A549 (cell line): ENCODE measurements around the gene PTGR2. TPM values are rescaled to one million over a fixed set of nuclear protein-coding genes. Genes with fewer than 3 reads are reported as not detected.

Source experiments
- ATAC-seq, 2 experiments: fragments of 200-7000 bp in 1 of 2; fragments of >200 bp in 1 of 2; cut with Nextera tagmentation in 1 of 2; cut with Tn5 transposase in 1 of 2; 3 replicates each; pipeline versions ENCODE4 v1.8.0 to v1.9.1; 2018 to 2020; ENCODE audit warnings: mild to moderate bottlenecking in 1 of 2, moderate library complexity in 1 of 2
- CTCF ChIA-PET: fragments of 300-600 bp; sonication (Branson Sonifier 250); formaldehyde crosslinking; extraction: SDS; loops from one replicate; lab custom pipeline; 2021; ENCODE audit warnings: antibody characterized with exemption, inconsistent platforms; lab: Yijun Ruan, JAX
- POLR2A ChIA-PET: fragments of 350-600 bp; formaldehyde crosslinking; extraction: SDS; loops from one replicate; lab custom pipeline; 2021; ENCODE audit warnings: antibody characterized with exemption, inconsistent platforms; lab: Yijun Ruan, JAX
- DNase-seq, 2 experiments: peaks; one replicate each; pipeline versions ENCODE4 v3.0.0 to v3.0.0-alpha.2; 2011 to 2016; ENCODE audit warnings: low read depth in 1 of 2, low spot score in 1 of 2
- FAIRE-seq: peaks from 2 replicates; lab custom pipeline; 2011; peaks lifted over from hg19 to GRCh38; lab: Jason Lieb, UNC
- H3K27ac ChIP-seq, 2 experiments: fragments of >200 bp; sonication (Bioruptor Twin); formaldehyde crosslinking; 3 replicates each; pipeline ENCODE4 v1.5.1; 2016 to 2017
- H3K4me1 ChIP-seq: fragments of >200 bp; sonication (Bioruptor Twin); formaldehyde crosslinking; 3 replicates; pipeline ENCODE4 v1.6.1; 2016
- H3K4me2 ChIP-seq: fragments of >200 bp; sonication (Bioruptor Twin); formaldehyde crosslinking; 3 replicates; pipeline ENCODE4 v1.6.1; 2016
- H3K4me3 ChIP-seq: fragments of >200 bp; sonication (Bioruptor Twin); formaldehyde crosslinking; 3 replicates; pipeline ENCODE4 v1.5.1; 2016
- H3K9me3 ChIP-seq: fragments of >200 bp; sonication (Bioruptor Twin); formaldehyde crosslinking; 3 replicates; pipeline ENCODE4 v1.6.1; 2016
- BHLHE40 ChIP-seq: IDR thresholded peaks from 2 replicates; pipeline ENCODE4 v1.6.1; 2012; ENCODE audit warnings: low read depth, low read length, inconsistent platforms
- CHD2 ChIP-seq: fragments of 150-350 bp; IDR thresholded peaks from 2 replicates; pipeline ENCODE4 v1.6.1; 2014; ENCODE audit warnings: low read length; ENCODE audit not compliant: partially characterized antibody
- CHD4 ChIP-seq: fragments of 200-600 bp; sonication (generic); IDR thresholded peaks from 2 replicates; pipeline ENCODE4 v1.6.1; 2016; ENCODE audit warnings: antibody characterized with exemption, mild to moderate bottlenecking, borderline replicate concordance
- E2F6 ChIP-seq: IDR thresholded peaks from 2 replicates; pipeline ENCODE4 v1.6.1; 2012; ENCODE audit warnings: low read depth, borderline replicate concordance
- EHF ChIP-seq: fragments of 250-450 bp; sonication (Bioruptor Pico); IDR thresholded peaks from 2 replicates; pipeline ENCODE4 v1.5.0; 2020; ENCODE audit warnings: mild to moderate bottlenecking
- EHMT2 ChIP-seq: fragments of 200-600 bp; sonication (generic); IDR thresholded peaks from 2 replicates; pipeline ENCODE4 v1.6.1; 2016; ENCODE audit warnings: antibody characterized with exemption, low read depth, mild to moderate bottlenecking, moderate library complexity
- ELK1 ChIP-seq: fragments of 150-350 bp; IDR thresholded peaks from 2 replicates; pipeline ENCODE4 v1.6.1; 2014; ENCODE audit warnings: low read depth, mild to moderate bottlenecking, low read length
- EP300 ChIP-seq, 2 experiments: fragments of >200 bp; sonication (Bioruptor Twin); formaldehyde crosslinking; IDR thresholded peaks; 2 replicates in 1 of 2; 3 replicates in 1 of 2; pipeline ENCODE4 v1.6.1; 2016 to 2017
- FOSB ChIP-seq: fragments of 250-450 bp; sonication (Bioruptor Pico); IDR thresholded peaks from 2 replicates; pipeline ENCODE4 v1.5.0; 2020; ENCODE audit warnings: mild to moderate bottlenecking, moderate library complexity
- GATA3 ChIP-seq: IDR thresholded peaks from 2 replicates; pipeline ENCODE4 v1.6.1; 2012; ENCODE audit warnings: borderline replicate concordance
- HDAC2 ChIP-seq: fragments of 200-600 bp; sonication (generic); IDR thresholded peaks from 2 replicates; pipeline ENCODE4 v1.6.1; 2016
- HEYL ChIP-seq: fragments of 250-450 bp; sonication (Bioruptor Pico); IDR thresholded peaks from 2 replicates; pipeline ENCODE4 v1.8.0; 2021; ENCODE audit warnings: mild to moderate bottlenecking, moderate library complexity
- KDM1A ChIP-seq: fragments of 200-600 bp; sonication (generic); IDR thresholded peaks from 2 replicates; pipeline ENCODE4 v1.6.1; 2016; ENCODE audit warnings: low read depth, mild to moderate bottlenecking
- KDM5A ChIP-seq: fragments of 200-600 bp; sonication (generic); IDR thresholded peaks from 2 replicates; pipeline ENCODE4 v1.6.1; 2016; ENCODE audit warnings: antibody characterized with exemption, mild to moderate bottlenecking
- MAFK ChIP-seq: fragments of 450-650 bp; IDR thresholded peaks from 2 replicates; pipeline ENCODE4 v1.6.1; 2014; ENCODE audit not compliant: partially characterized antibody
- MAZ ChIP-seq: fragments of 150-350 bp; IDR thresholded peaks from 2 replicates; pipeline ENCODE4 v1.6.1; 2014; ENCODE audit warnings: antibody characterized with exemption, low read depth, low read length, borderline replicate concordance
- MYC ChIP-seq: IDR thresholded peaks from 2 replicates; pipeline ENCODE4 v1.6.1; 2012; ENCODE audit warnings: mild to moderate bottlenecking, inconsistent platforms, low read length, improper control_type of control experiment, borderline replicate concordance
- NFE2L2 ChIP-seq: fragments of 150-350 bp; conservative IDR thresholded peaks from 2 replicates; pipeline ENCODE4 v1.6.1; 2014; ENCODE audit warnings: low read length
- PHF8 ChIP-seq: fragments of 200-600 bp; sonication (generic); IDR thresholded peaks from 2 replicates; pipeline ENCODE4 v1.6.1; 2016; ENCODE audit warnings: low read depth, mild to moderate bottlenecking, antibody characterized with exemption, moderate library complexity, borderline replicate concordance
- POLR2AphosphoS2 ChIP-seq: conservative IDR thresholded peaks from 2 replicates; pipeline ENCODE4 v1.6.1; 2012; ENCODE audit warnings: low read length, improper control_type of control experiment, inconsistent platforms
- REST ChIP-seq: fragments of 200-600 bp; sonication (generic); IDR thresholded peaks from 2 replicates; pipeline ENCODE4 v1.6.1; 2016; ENCODE audit warnings: antibody characterized with exemption, mild to moderate bottlenecking, moderate library complexity
- SMC3 ChIP-seq: fragments of >200 bp; sonication (Bioruptor Twin); formaldehyde crosslinking; IDR thresholded peaks from 3 replicates; pipeline ENCODE4 v1.6.1; 2018; ENCODE audit warnings: inconsistent platforms
- SREBF2 ChIP-seq: fragments of 450-650 bp; IDR thresholded peaks from 2 replicates; pipeline ENCODE4 v1.6.1; 2014; ENCODE audit warnings: mild to moderate bottlenecking, moderate library complexity
- ZFP36 ChIP-seq: fragments of 450-650 bp; IDR thresholded peaks from 2 replicates; pipeline ENCODE4 v1.6.1; 2014; ENCODE audit warnings: borderline replicate concordance; ENCODE audit not compliant: partially characterized antibody
- ZSCAN20 ChIP-seq: fragments of 250-450 bp; sonication (Bioruptor Pico); IDR thresholded peaks from 2 replicates; pipeline ENCODE4 v1.8.0; 2022; ENCODE audit warnings: mild to moderate bottlenecking, moderate library complexity
- WGBS: methylation state at CpG from one replicate; pipeline ENCODE4 v1.1.6; 2017; ENCODE audit errors: missing lambda C conversion rate; 5-methylcytosine and 5-hydroxymethylcytosine counted together
- polyA plus RNA-seq, 4 experiments: library from polyadenylated mRNA; depleted of rRNA in 3 of 4; stranded (reverse); fragments of >200 nt; fragmentation: RNase III in 1 of 4; extraction: RNeasy Plus Mini Kit Qiagen cat#74134 plus additional on column Dnase treatment in 1 of 4; gene quantifications; 2 replicates in 3 of 4; 3 replicates in 1 of 4; pipeline ENCODE4 v1.2.3, GENCODE V29; 2011 to 2017
- TF ChIP-seq, protein P1 (sequence below): IDR thresholded peaks from 2 replicates; pipeline ENCODE4 v1.6.1; 2012
- TF ChIP-seq, protein P2 (sequence below): fragments of 250-450 bp; sonication (Bioruptor Pico); IDR thresholded peaks from 2 replicates; pipeline ENCODE4 v1.5.0; 2021; ENCODE audit warnings: mild to moderate bottlenecking, moderate library complexity, borderline replicate concordance
- TF ChIP-seq, protein P3 (sequence below): fragments of >200 bp; sonication (Bioruptor Twin); formaldehyde crosslinking; IDR thresholded peaks from 2 replicates; pipeline ENCODE4 v1.6.1; 2016
- TF ChIP-seq, protein P4 (sequence below): IDR thresholded peaks from 2 replicates; pipeline ENCODE4 v1.6.1; 2012

The PTGR2 gene
- polyA plus RNA-seq, 2 of the 4 experiments (the other 2 are of a cell fraction), result 13.5 to 30.5 TPM

- WGBS, result 74% methylated on average over 6 of the region's 6 CpGs
- ATAC-seq (no peak), FAIRE-seq (no peak), DNase-seq (no peak)
- Histone ChIP-seq H3K4me2 (no peak overlapping the region), H3K4me3 (no peak overlapping the region), H3K4me1 (no peaks in the 10 kb centered on the region), H3K9me3 (no peaks in the 10 kb centered on the region), H3K27ac (no peak overlapping the region)
- ChIA-PET CTCF (interaction anchor here (0.6 to 2.0 kb wide), 4 partner anchors 27 to 412 kb away, joined by 3 to 5 read pairs (median 4); partner anchors contain the start of gene PTGR2), POLR2A (no interaction called here)
- TF ChIP-seq EHMT2, result no peak
- TF ChIP-seq SMC3, result no peak
- TF ChIP-seq ZSCAN20, result no peak
- TF ChIP-seq CHD2, result no peak
- TF ChIP-seq FOSB (CRISPR knock-in tag), result no peak
- TF ChIP-seq EP300 (IDR thresholded peaks at IDR 0.05), result no peak
- TF ChIP-seq MAFK, result no peak
- no peak for TF ChIP-seq GATA3
- no peak for TF ChIP-seq CHD4
- TF ChIP-seq, protein P1, sequence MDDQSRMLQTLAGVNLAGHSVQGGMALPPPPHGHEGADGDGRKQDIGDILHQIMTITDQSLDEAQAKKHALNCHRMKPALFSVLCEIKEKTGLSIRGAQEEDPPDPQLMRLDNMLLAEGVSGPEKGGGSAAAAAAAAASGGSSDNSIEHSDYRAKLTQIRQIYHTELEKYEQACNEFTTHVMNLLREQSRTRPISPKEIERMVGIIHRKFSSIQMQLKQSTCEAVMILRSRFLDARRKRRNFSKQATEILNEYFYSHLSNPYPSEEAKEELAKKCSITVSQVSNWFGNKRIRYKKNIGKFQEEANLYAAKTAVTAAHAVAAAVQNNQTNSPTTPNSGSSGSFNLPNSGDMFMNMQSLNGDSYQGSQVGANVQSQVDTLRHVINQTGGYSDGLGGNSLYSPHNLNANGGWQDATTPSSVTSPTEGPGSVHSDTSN, result no peak
- no peak for TF ChIP-seq ELK1
- TF ChIP-seq EHF, result no peak
- TF ChIP-seq REST, result no peak
- no peak for TF ChIP-seq MAZ
- TF ChIP-seq, protein P2, sequence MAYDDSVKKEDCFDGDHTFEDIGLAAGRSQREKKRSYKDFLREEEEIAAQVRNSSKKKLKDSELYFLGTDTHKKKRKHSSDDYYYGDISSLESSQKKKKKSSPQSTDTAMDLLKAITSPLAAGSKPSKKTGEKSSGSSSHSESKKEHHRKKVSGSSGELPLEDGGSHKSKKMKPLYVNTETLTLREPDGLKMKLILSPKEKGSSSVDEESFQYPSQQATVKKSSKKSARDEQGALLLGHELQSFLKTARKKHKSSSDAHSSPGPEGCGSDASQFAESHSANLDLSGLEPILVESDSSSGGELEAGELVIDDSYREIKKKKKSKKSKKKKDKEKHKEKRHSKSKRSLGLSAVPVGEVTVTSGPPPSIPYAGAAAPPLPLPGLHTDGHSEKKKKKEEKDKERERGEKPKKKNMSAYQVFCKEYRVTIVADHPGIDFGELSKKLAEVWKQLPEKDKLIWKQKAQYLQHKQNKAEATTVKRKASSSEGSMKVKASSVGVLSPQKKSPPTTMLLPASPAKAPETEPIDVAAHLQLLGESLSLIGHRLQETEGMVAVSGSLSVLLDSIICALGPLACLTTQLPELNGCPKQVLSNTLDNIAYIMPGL (CRISPR knock-in tag), result no peak
- no peak for TF ChIP-seq HDAC2
- TF ChIP-seq, protein P3, sequence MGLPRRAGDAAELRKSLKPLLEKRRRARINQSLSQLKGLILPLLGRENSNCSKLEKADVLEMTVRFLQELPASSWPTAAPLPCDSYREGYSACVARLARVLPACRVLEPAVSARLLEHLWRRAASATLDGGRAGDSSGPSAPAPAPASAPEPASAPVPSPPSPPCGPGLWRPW, result no peak
Measured at GRCh38 chr14:73878436-73878835, 26.8 kb downstream of the PTGR2 start.

- no peak overlapping the region for H3K27ac ChIP-seq
- no peak for ATAC-seq
- ChIA-PET POLR2A (no interaction called here), CTCF (interaction anchor here (2.0 kb wide), 1 partner anchor 121 kb away, joined by 4 read pairs; no protein-coding TSS in a partner anchor)
- no peaks in the 10 kb centered on the region for H3K9me3 ChIP-seq
- H3K4me2 ChIP-seq, result no peak overlapping the region
- H3K4me3 ChIP-seq, result no peak overlapping the region
- DNase-seq, result no peak
- H3K4me1 ChIP-seq, result no peaks in the 10 kb centered on the region
- WGBS, result 79% methylated on average over 1 of the region's 1 CpG
- FAIRE-seq, result no peak
- TF ChIP-seq SREBF2 (no peak), MYC (no peak), HEYL (CRISPR knock-in tag) (no peak), KDM5A (no peak), KDM1A (no peak), ZFP36 (no peak), E2F6 (no peak), BHLHE40 (no peak), POLR2AphosphoS2 (no peak), NFE2L2 (no peak), ZSCAN20 (no peak), PHF8 (no peak), CHD4 (no peak), EHF (no peak)
- TF ChIP-seq, protein P4, sequence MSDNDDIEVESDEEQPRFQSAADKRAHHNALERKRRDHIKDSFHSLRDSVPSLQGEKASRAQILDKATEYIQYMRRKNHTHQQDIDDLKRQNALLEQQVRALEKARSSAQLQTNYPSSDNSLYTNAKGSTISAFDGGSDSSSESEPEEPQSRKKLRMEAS, result no peak
- TF ChIP-seq, protein P1, result no peak
Measured at GRCh38 chr14:73879027-73879426, 27.4 kb downstream of the PTGR2 start.
